ENCODE measurements around the gene AKAIN1. TPM values are rescaled to one million over a fixed set of nuclear protein-coding genes. Genes with fewer than 3 reads are reported as not detected.
A peak's percentile ranks its signal among the peaks of the same experiment; 100 is the strongest.

The AKAIN1 gene
- total and polyA plus RNA-seq, 2 experiments from 2014 or later, result not detected

- peak overlapping the region; percentile 70 for H3K4me2 ChIP-seq
- Mint-ChIP-seq H3K4me1 (peaks cover 31% of the 10 kb centered on the region), H3K9me3 (no peaks in the 10 kb centered on the region), H3K27me3 (ENCODE audit: insufficient read depth, low read depth, poor library complexity) (peaks cover 7% of the 10 kb centered on the region), H3K27ac (peak overlapping the region; percentile 75), H3K36me3 (ENCODE audit: low read depth) (no peaks in the 10 kb centered on the region), H3K4me3 (no peak overlapping the region; the same call in 2 of the 3 replicates)
- no peaks in the 10 kb centered on the region for H3K27me3 ChIP-seq (ENCODE audit: insufficient read depth)
- 0 out of 2 replicates have a peak, but pooled peaks cover 3% of the 10 kb centered on the region for H3K9me2 ChIP-seq (ENCODE audit: insufficient read depth)
- H3K4me3 ChIP-seq, result no peak overlapping the region
- H2AFZ ChIP-seq, result peak overlapping the region; percentile 12
- peaks cover 14% of the 10 kb centered on the region; the same call in 1 of the 2 replicates for H3K4me1 ChIP-seq (ENCODE audit: insufficient read depth)
- no peak for TF ChIP-seq POLR2AphosphoS5 (IDR thresholded peaks at IDR 0.05; ENCODE audit: low read depth)
- no peak for TF ChIP-seq NANOG (IDR thresholded peaks at IDR 0.05; ENCODE audit: borderline replicate concordance)
- TF ChIP-seq EZH2 (IDR thresholded peaks at IDR 0.05; ENCODE audit: low read depth, unreplicated experiment), result no peak
- TF ChIP-seq ZNF114 (CRISPR knock-in tag; IDR thresholded peaks at IDR 0.05), result no peak
- TF ChIP-seq, protein P1, sequence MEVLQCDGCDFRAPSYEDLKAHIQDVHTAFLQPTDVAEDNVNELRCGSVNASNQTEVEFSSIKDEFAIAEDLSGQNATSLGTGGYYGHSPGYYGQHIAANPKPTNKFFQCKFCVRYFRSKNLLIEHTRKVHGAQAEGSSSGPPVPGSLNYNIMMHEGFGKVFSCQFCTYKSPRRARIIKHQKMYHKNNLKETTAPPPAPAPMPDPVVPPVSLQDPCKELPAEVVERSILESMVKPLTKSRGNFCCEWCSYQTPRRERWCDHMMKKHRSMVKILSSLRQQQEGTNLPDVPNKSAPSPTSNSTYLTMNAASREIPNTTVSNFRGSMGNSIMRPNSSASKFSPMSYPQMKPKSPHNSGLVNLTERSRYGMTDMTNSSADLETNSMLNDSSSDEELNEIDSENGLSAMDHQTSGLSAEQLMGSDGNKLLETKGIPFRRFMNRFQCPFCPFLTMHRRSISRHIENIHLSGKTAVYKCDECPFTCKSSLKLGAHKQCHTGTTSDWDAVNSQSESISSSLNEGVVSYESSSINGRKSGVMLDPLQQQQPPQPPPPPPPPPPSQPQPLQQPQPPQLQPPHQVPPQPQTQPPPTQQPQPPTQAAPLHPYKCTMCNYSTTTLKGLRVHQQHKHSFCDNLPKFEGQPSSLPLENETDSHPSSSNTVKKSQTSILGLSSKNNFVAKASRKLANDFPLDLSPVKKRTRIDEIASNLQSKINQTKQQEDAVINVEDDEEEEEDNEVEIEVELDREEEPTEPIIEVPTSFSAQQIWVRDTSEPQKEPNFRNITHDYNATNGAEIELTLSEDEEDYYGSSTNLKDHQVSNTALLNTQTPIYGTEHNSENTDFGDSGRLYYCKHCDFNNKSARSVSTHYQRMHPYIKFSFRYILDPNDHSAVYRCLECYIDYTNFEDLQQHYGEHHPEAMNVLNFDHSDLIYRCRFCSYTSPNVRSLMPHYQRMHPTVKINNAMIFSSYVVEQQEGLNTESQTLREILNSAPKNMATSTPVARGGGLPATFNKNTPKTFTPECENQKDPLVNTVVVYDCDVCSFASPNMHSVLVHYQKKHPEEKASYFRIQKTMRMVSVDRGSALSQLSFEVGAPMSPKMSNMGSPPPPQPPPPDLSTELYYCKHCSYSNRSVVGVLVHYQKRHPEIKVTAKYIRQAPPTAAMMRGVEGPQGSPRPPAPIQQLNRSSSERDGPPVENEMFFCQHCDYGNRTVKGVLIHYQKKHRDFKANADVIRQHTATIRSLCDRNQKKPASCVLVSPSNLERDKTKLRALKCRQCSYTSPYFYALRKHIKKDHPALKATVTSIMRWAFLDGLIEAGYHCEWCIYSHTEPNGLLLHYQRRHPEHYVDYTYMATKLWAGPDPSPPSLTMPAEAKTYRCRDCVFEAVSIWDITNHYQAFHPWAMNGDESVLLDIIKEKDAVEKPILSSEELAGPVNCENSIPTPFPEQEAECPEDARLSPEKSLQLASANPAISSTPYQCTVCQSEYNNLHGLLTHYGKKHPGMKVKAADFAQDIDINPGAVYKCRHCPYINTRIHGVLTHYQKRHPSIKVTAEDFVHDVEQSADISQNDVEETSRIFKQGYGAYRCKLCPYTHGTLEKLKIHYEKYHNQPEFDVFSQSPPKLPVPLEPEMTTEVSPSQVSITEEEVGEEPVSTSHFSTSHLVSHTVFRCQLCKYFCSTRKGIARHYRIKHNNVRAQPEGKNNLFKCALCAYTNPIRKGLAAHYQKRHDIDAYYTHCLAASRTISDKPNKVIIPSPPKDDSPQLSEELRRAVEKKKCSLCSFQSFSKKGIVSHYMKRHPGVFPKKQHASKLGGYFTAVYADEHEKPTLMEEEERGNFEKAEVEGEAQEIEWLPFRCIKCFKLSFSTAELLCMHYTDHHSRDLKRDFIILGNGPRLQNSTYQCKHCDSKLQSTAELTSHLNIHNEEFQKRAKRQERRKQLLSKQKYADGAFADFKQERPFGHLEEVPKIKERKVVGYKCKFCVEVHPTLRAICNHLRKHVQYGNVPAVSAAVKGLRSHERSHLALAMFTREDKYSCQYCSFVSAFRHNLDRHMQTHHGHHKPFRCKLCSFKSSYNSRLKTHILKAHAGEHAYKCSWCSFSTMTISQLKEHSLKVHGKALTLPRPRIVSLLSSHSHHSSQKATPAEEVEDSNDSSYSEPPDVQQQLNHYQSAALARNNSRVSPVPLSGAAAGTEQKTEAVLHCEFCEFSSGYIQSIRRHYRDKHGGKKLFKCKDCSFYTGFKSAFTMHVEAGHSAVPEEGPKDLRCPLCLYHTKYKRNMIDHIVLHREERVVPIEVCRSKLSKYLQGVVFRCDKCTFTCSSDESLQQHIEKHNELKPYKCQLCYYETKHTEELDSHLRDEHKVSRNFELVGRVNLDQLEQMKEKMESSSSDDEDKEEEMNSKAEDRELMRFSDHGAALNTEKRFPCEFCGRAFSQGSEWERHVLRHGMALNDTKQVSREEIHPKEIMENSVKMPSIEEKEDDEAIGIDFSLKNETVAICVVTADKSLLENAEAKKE (CRISPR knock-in tag; IDR thresholded peaks at IDR 0.05), result no peak
- TF ChIP-seq ETS1 (IDR thresholded peaks at IDR 0.05), result no peak
- TF ChIP-seq STAT1 (IDR thresholded peaks at IDR 0.05; ENCODE audit: unreplicated experiment), result no peak
- no peaks in the 10 kb centered on the region for H4K20me1 ChIP-seq (replicated peaks; ENCODE audit: insufficient read depth)
- ATAC-seq (peak; percentile 89), DNase-seq (ENCODE audit: low spot score) (peak; percentile 47)
- H3K36me3 ChIP-seq (ENCODE audit: insufficient read depth), result no peaks in the 10 kb centered on the region
- no peaks in the 10 kb centered on the region for H3K79me2 ChIP-seq (replicated peaks; ENCODE audit: insufficient read depth)
- H3F3A ChIP-seq (replicated peaks; ENCODE audit: low read depth), result no peaks in the 10 kb centered on the region
- H3K27ac ChIP-seq (ENCODE audit: low read depth), result no peak overlapping the region
Measured at GRCh38 chr18:5152343-5153020, 44.6 kb downstream of the AKAIN1 start.

Measured in GM23338 (cell line).